GM21737 (cell line): ENCODE data around the gene LDLR.
"Not testable (repeated sequence)": the region's sequence is repeated elsewhere in the genome, so short reads cannot be mapped to it uniquely, and the experiment has no call there.

Source experiments
- ATAC-seq: cut with Tn5 transposase; IDR thresholded peaks from one replicate; pipeline ENCODE4 v1.9.1; 2021; ENCODE audit warnings: mild to moderate bottlenecking, moderate library complexity; ENCODE audit not compliant: unreplicated experiment

The LDLR gene

GRCh38 chr19:11169896-11170678, 80.8 kb downstream of the LDLR start:
- ATAC-seq = no peak

- ATAC-seq = no peak
Measured at GRCh38 chr19:11171144-11171543, 81.9 kb downstream of the LDLR start.

GRCh38 chr19:11172576-11172975, 83.3 kb downstream of the LDLR start:
- ATAC-seq = no peak

GRCh38 chr19:11173516-11174155, 84.4 kb downstream of the LDLR start:
- no peak for ATAC-seq

- no peak for ATAC-seq
Measured at GRCh38 chr19:11174336-11174735, 85.1 kb downstream of the LDLR start.

GRCh38 chr19:11175920-11176319, 86.7 kb downstream of the LDLR start:
- no peak for ATAC-seq

- no peak for ATAC-seq
Measured at GRCh38 chr19:11176466-11177193, 87.4 kb downstream of the LDLR start.

GRCh38 chr19:11177592-11177991, 88.3 kb downstream of the LDLR start:
- ATAC-seq = no peak

- not testable (repeated sequence) for ATAC-seq
Measured at GRCh38 chr19:11179145-11179465, 89.8 kb downstream of the LDLR start.

GRCh38 chr19:11179716-11180297, 90.5 kb downstream of the LDLR start:
- ATAC-seq = no peak

GRCh38 chr19:11180346-11180745, 91.1 kb downstream of the LDLR start:
- no peak for ATAC-seq

GRCh38 chr19:11180975-11181374, 91.7 kb downstream of the LDLR start:
- ATAC-seq = not testable (repeated sequence)

GRCh38 chr19:11181488-11181887, 92.2 kb downstream of the LDLR start:
- ATAC-seq = no peak
